Measurements from ENCODE around the gene ACAA1. TPM values are rescaled to one million over a fixed set of nuclear protein-coding genes. Genes with fewer than 3 reads are reported as not detected.
A peak's percentile ranks its signal among the peaks of the same experiment; 100 is the strongest.

The ACAA1 gene
- total RNA-seq, 2 experiments from 2014 or later, result 56.4 to 58.9 TPM

- Histone ChIP-seq H3K4me3 (ENCODE audit: low read length) (no peak overlapping the region), H3K36me3 (ENCODE audit: insufficient read depth, low read length) (no peaks in the 10 kb centered on the region), H3K9me3 (ENCODE audit: control insufficient read depth in 1 of 2, insufficient read depth in 1 of 2, low read length in 2 of 2) (no peaks in the 10 kb centered on the region), H3K4me1 (ENCODE audit: insufficient read depth, low read length) (no peaks in the 10 kb centered on the region), H3K27ac (ENCODE audit: low read depth in 1 of 2, low read length in 2 of 2) (no peak overlapping the region), H3K27me3 (ENCODE audit: control insufficient read depth in 1 of 2, insufficient read depth in 2 of 2, low read length in 2 of 2) (no peaks in the 10 kb centered on the region)
- Mint-ChIP-seq H3K27ac (no peak overlapping the region), H3K4me1 (ENCODE audit: low read depth) (no peaks in the 10 kb centered on the region), H3K36me3 (ENCODE audit: low read depth) (peaks cover 18% of the 10 kb centered on the region), H3K4me3 (no peak overlapping the region), H3K27me3 (no peaks in the 10 kb centered on the region), H3K9me3 (no peaks in the 10 kb centered on the region)
- ChIA-PET POLR2A (no interaction called here), CTCF (interaction anchor here (0.6 kb wide), 1 partner anchor 187 kb away, joined by 5 read pairs; no protein-coding TSS in a partner anchor)
- ATAC-seq (ENCODE audit: poor library complexity) (no peak), DNase-seq (peak in 2 of 14 experiments; percentile 12 to 49)
- no peak for TF ChIP-seq CTCF (IDR thresholded peaks at IDR 0.05)
- intact Hi-C loops (cut with DNase I, micrococcal nuclease), result loop anchor here in 1 of 2 experiments (5.0 kb wide), 1 partner anchor 265 kb away; no protein-coding TSS in a partner anchor
Observed at GRCh38 chr3:38102444-38102814, 34.5 kb downstream of the ACAA1 start.

GRCh38 chr3:38101811-38102443 lies 35.0 kb downstream of the ACAA1 start:
- no peak for ATAC-seq (ENCODE audit: poor library complexity)
- no peak overlapping the region for H3K27ac Mint-ChIP-seq
- peak in 2 of 14 experiments; percentile 17 to 19 for DNase-seq
- H3K9me3 Mint-ChIP-seq, result no peaks in the 10 kb centered on the region
- CTCF ChIA-PET, result interaction anchor here (0.6 kb wide), 1 partner anchor 187 kb away, joined by 5 read pairs; no protein-coding TSS in a partner anchor
- POLR2A ChIA-PET, result no interaction called here
- Histone ChIP-seq H3K27ac (ENCODE audit: low read depth in 1 of 2, low read length in 2 of 2) (no peak overlapping the region), H3K27me3 (ENCODE audit: control insufficient read depth in 1 of 2, insufficient read depth in 2 of 2, low read length in 2 of 2) (no peaks in the 10 kb centered on the region), H3K4me3 (ENCODE audit: low read length) (no peak overlapping the region), H3K9me3 (ENCODE audit: control insufficient read depth in 1 of 2, insufficient read depth in 1 of 2, low read length in 2 of 2) (no peaks in the 10 kb centered on the region), H3K4me1 (ENCODE audit: insufficient read depth, low read length) (no peaks in the 10 kb centered on the region), H3K36me3 (ENCODE audit: insufficient read depth, low read length) (no peaks in the 10 kb centered on the region)
- H3K27me3 Mint-ChIP-seq, result no peaks in the 10 kb centered on the region
- H3K4me1 Mint-ChIP-seq (ENCODE audit: low read depth), result no peaks in the 10 kb centered on the region
- TF ChIP-seq CTCF (IDR thresholded peaks at IDR 0.05), result no peak
- intact Hi-C loops (cut with DNase I, micrococcal nuclease), result loop anchor here in 1 of 2 experiments (5.0 kb wide), 1 partner anchor 265 kb away; no protein-coding TSS in a partner anchor
- H3K4me3 Mint-ChIP-seq, result no peak overlapping the region
- peaks cover 18% of the 10 kb centered on the region for H3K36me3 Mint-ChIP-seq (ENCODE audit: low read depth)

GRCh38 chr3:38100498-38100897 lies 36.4 kb downstream of the ACAA1 start:
- POLR2A ChIA-PET, result no interaction called here
- intact Hi-C loops (cut with DNase I, micrococcal nuclease), result loop anchor here in 1 of 2 experiments (5.0 kb wide), 1 partner anchor 263 kb away; no protein-coding TSS in a partner anchor

More at GRCh38 chr3:38100498-38100897, 36.4 kb downstream of the ACAA1 start:
- ATAC-seq (ENCODE audit: poor library complexity) (no peak), DNase-seq (no peak)
- Histone ChIP-seq H3K27me3 (ENCODE audit: control insufficient read depth in 1 of 2, insufficient read depth in 2 of 2, low read length in 2 of 2) (no peaks in the 10 kb centered on the region), H3K36me3 (ENCODE audit: insufficient read depth, low read length) (no peaks in the 10 kb centered on the region), H3K4me3 (ENCODE audit: low read length) (no peak overlapping the region), H3K27ac (ENCODE audit: low read depth in 1 of 2, low read length in 2 of 2) (no peak overlapping the region), H3K9me3 (ENCODE audit: control insufficient read depth in 1 of 2, insufficient read depth in 1 of 2, low read length in 2 of 2) (no peaks in the 10 kb centered on the region), H3K4me1 (ENCODE audit: insufficient read depth, low read length) (no peaks in the 10 kb centered on the region)
- no peaks in the 10 kb centered on the region for H3K9me3 Mint-ChIP-seq
- H3K36me3 Mint-ChIP-seq (ENCODE audit: low read depth), result peaks cover 14% of the 10 kb centered on the region
- H3K27ac Mint-ChIP-seq, result no peak overlapping the region
- no peaks in the 10 kb centered on the region for H3K27me3 Mint-ChIP-seq
- no peak for TF ChIP-seq CTCF (IDR thresholded peaks at IDR 0.05)
- H3K4me3 Mint-ChIP-seq, result no peak overlapping the region
- no peaks in the 10 kb centered on the region for H3K4me1 Mint-ChIP-seq (ENCODE audit: low read depth)
- CTCF ChIA-PET, result no interaction called here
